Measurements from ENCODE around the gene ZBTB43. TPM values are rescaled to one million over a fixed set of nuclear protein-coding genes. Genes with fewer than 3 reads are reported as not detected.

ZBTB43 gene
- total RNA-seq, 4 donors from 2014 or later: 9.9 to 15.2 (median 12.7) TPM

GRCh38 chr9:126822873-126823272 is 18.0 kb downstream of the ZBTB43 start:
- TF ChIP-seq CTCF (IDR thresholded peaks at IDR 0.05; ENCODE audit: low read depth): no peak

- TF ChIP-seq CTCF (IDR thresholded peaks at IDR 0.05; ENCODE audit: low read depth): no peak
These were observed 22.4 kb downstream of the ZBTB43 start for GRCh38 chr9:126827227-126827626.

GRCh38 chr9:126829035-126829434 is 24.2 kb downstream of the ZBTB43 start:
- no peak for TF ChIP-seq CTCF (IDR thresholded peaks at IDR 0.05; ENCODE audit: low read depth)

GRCh38 chr9:126830827-126831226 is 26.0 kb downstream of the ZBTB43 start:
- no peak for TF ChIP-seq CTCF (IDR thresholded peaks at IDR 0.05; ENCODE audit: low read depth)

- TF ChIP-seq CTCF (IDR thresholded peaks at IDR 0.05; ENCODE audit: low read depth): no peak
These were observed 27.6 kb downstream of the ZBTB43 start for GRCh38 chr9:126832440-126832839.

GRCh38 chr9:126833020-126833419 is 28.2 kb downstream of the ZBTB43 start:
- TF ChIP-seq CTCF (IDR thresholded peaks at IDR 0.05; ENCODE audit: low read depth): no peak

GRCh38 chr9:126833710-126834345 is 29.0 kb downstream of the ZBTB43 start:
- no peak for TF ChIP-seq CTCF (IDR thresholded peaks at IDR 0.05; ENCODE audit: low read depth)
